ENCODE measurements around the gene MRPL33. TPM values are rescaled to one million over a fixed set of nuclear protein-coding genes. Genes with fewer than 3 reads are reported as not detected.

MRPL33 gene
- total and polyA plus RNA-seq, 2 experiments from 2014 or later, result 80.5 to 310 TPM

GRCh38 chr2:27739058-27739373, 32.5 kb upstream of the MRPL33 start:
- Histone ChIP-seq H3K27ac (ENCODE audit: low read depth) (no peak overlapping the region), H3K27me3 (ENCODE audit: insufficient read depth) (no peaks in the 10 kb centered on the region), H3K79me2 (replicated peaks; ENCODE audit: insufficient read depth) (no peaks in the 10 kb centered on the region), H3K4me3 (no peak overlapping the region), H3F3A (replicated peaks; ENCODE audit: low read depth) (0 out of 2 replicates have a peak, but pooled peaks cover 11% of the 10 kb centered on the region), H4K20me1 (replicated peaks; ENCODE audit: insufficient read depth) (no peaks in the 10 kb centered on the region), H3K4me2 (no peak overlapping the region), H3K4me1 (ENCODE audit: insufficient read depth) (peaks cover 17% of the 10 kb centered on the region), H2AFZ (no peak overlapping the region), H3K36me3 (ENCODE audit: insufficient read depth) (no peaks in the 10 kb centered on the region), H3K9me2 (ENCODE audit: insufficient read depth) (0 out of 2 replicates have a peak, but pooled peaks cover 3% of the 10 kb centered on the region)
- H3K9me3 Mint-ChIP-seq, result peaks cover 18% of the 10 kb centered on the region; the same call in 2 of the 3 replicates
- H3K4me1 Mint-ChIP-seq, result peaks cover 19% of the 10 kb centered on the region
- H3K27ac Mint-ChIP-seq, result no peak overlapping the region
- H3K27me3 Mint-ChIP-seq (ENCODE audit: insufficient read depth, low read depth, poor library complexity), result peaks cover 7% of the 10 kb centered on the region
- no peak for DNase-seq (ENCODE audit: low spot score)
- no peak overlapping the region for H3K4me3 Mint-ChIP-seq
- ATAC-seq, result no peak
- peaks cover 2% of the 10 kb centered on the region; the same call in 2 of the 3 replicates for H3K36me3 Mint-ChIP-seq (ENCODE audit: low read depth)
- TF ChIP-seq, protein P1, sequence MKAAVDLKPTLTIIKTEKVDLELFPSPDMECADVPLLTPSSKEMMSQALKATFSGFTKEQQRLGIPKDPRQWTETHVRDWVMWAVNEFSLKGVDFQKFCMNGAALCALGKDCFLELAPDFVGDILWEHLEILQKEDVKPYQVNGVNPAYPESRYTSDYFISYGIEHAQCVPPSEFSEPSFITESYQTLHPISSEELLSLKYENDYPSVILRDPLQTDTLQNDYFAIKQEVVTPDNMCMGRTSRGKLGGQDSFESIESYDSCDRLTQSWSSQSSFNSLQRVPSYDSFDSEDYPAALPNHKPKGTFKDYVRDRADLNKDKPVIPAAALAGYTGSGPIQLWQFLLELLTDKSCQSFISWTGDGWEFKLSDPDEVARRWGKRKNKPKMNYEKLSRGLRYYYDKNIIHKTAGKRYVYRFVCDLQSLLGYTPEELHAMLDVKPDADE (IDR thresholded peaks at IDR 0.05), result no peak
- no peak for TF ChIP-seq POLR2AphosphoS5 (IDR thresholded peaks at IDR 0.05; ENCODE audit: low read depth)
- no peak for TF ChIP-seq ZNF462 (CRISPR knock-in tag; IDR thresholded peaks at IDR 0.05)
- no peak for TF ChIP-seq STAT1 (IDR thresholded peaks at IDR 0.05; ENCODE audit: unreplicated experiment)

GRCh38 chr2:27741673-27742072, 29.8 kb upstream of the MRPL33 start:
- Mint-ChIP-seq H3K4me1 (peaks cover 5% of the 10 kb centered on the region), H3K4me3 (no peak overlapping the region), H3K9me3 (peaks cover 18% of the 10 kb centered on the region; the same call in 2 of the 3 replicates), H3K27me3 (ENCODE audit: insufficient read depth, low read depth, poor library complexity) (no peaks in the 10 kb centered on the region), H3K27ac (no peak overlapping the region), H3K36me3 (ENCODE audit: low read depth) (peaks cover 2% of the 10 kb centered on the region; the same call in 2 of the 3 replicates)
- Histone ChIP-seq H3K4me1 (ENCODE audit: insufficient read depth) (no peaks in the 10 kb centered on the region), H3K4me2 (no peak overlapping the region), H3K27ac (ENCODE audit: low read depth) (no peak overlapping the region), H2AFZ (no peak overlapping the region), H3K9me2 (ENCODE audit: insufficient read depth) (0 out of 2 replicates have a peak, but pooled peaks cover 3% of the 10 kb centered on the region), H3K4me3 (no peak overlapping the region), H3K27me3 (ENCODE audit: insufficient read depth) (no peaks in the 10 kb centered on the region), H3K36me3 (ENCODE audit: insufficient read depth) (no peaks in the 10 kb centered on the region), H3K79me2 (replicated peaks; ENCODE audit: insufficient read depth) (no peaks in the 10 kb centered on the region), H3F3A (replicated peaks; ENCODE audit: low read depth) (0 out of 2 replicates have a peak, but pooled peaks cover 1% of the 10 kb centered on the region), H4K20me1 (replicated peaks; ENCODE audit: insufficient read depth) (no peaks in the 10 kb centered on the region)
- DNase-seq (ENCODE audit: low spot score), result no peak
- ATAC-seq, result no peak
- TF ChIP-seq ZNF331 (CRISPR knock-in tag; IDR thresholded peaks at IDR 0.05; ENCODE audit: low read depth), result no peak
- TF ChIP-seq REST (IDR thresholded peaks at IDR 0.05; ENCODE audit: unreplicated experiment), result no peak
